ENCODE data around the gene CFAP54. TPM values are rescaled to one million over a fixed set of nuclear protein-coding genes. Genes with fewer than 3 reads are reported as not detected.

Gene CFAP54
- total RNA-seq, 3 donors from 2014 or later = 0.43 to 1.9 (median 0.82) TPM

DNA sequence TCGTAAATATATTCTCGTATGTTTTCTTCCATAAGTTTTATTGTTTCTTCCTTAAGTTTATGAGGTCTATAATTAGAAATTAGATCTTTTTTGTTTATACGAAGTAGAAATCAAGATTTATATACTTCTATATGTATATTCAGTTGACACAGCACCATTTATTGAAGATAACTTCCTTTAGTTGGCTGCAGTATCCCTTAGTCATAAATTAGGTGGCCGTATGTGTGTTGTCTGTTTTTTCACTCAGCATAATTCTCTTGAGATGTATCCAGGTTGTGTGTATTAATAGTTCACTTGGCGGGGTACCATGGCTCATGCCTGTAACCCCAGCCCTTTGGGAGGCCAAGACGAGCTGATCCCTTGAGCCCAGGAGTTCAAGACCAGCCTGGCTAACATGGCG is 40.5 kb downstream of the CFAP54 start:
- TF ChIP-seq, protein P1, sequence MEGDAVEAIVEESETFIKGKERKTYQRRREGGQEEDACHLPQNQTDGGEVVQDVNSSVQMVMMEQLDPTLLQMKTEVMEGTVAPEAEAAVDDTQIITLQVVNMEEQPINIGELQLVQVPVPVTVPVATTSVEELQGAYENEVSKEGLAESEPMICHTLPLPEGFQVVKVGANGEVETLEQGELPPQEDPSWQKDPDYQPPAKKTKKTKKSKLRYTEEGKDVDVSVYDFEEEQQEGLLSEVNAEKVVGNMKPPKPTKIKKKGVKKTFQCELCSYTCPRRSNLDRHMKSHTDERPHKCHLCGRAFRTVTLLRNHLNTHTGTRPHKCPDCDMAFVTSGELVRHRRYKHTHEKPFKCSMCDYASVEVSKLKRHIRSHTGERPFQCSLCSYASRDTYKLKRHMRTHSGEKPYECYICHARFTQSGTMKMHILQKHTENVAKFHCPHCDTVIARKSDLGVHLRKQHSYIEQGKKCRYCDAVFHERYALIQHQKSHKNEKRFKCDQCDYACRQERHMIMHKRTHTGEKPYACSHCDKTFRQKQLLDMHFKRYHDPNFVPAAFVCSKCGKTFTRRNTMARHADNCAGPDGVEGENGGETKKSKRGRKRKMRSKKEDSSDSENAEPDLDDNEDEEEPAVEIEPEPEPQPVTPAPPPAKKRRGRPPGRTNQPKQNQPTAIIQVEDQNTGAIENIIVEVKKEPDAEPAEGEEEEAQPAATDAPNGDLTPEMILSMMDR (IDR thresholded peaks at IDR 0.05) = no peak
- ATAC-seq = no peak
- no peaks in the 10 kb centered on the region for H3K4me1 ChIP-seq (ENCODE audit: low read depth)
- DNase-seq = no peak
- intact Hi-C loops (cut with DNase I, micrococcal nuclease) = no loop called here
- H3K4me3 ChIP-seq = no peak overlapping the region
- H3K36me3 ChIP-seq (ENCODE audit: low read depth) = no peaks in the 10 kb centered on the region
- H3K9me3 ChIP-seq = no peaks in the 10 kb centered on the region

DNA sequence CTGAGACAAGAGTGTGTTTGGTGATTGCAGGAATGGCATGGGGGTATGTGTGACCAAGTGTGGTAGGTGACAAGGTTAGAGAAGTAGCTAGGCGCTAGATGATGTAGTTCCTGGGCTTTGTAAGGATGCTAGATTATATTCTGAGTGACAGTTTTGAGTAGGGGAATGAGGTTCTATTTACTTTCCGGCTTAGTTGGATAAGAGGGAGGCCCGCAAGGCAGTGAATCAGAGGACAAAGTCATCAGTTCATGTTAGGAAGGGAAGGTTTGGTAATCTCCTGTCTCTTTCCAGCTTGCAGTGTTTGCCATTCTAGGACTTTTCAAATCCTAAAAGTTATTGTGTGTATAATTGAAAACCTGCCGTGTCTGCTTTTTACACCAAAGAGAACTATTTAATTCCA is 45.0 kb downstream of the CFAP54 start:
- intact Hi-C loops (cut with DNase I, micrococcal nuclease) = no loop called here
- no peak for DNase-seq
- TF ChIP-seq, protein P1 (IDR thresholded peaks at IDR 0.05) = no peak

DNA sequence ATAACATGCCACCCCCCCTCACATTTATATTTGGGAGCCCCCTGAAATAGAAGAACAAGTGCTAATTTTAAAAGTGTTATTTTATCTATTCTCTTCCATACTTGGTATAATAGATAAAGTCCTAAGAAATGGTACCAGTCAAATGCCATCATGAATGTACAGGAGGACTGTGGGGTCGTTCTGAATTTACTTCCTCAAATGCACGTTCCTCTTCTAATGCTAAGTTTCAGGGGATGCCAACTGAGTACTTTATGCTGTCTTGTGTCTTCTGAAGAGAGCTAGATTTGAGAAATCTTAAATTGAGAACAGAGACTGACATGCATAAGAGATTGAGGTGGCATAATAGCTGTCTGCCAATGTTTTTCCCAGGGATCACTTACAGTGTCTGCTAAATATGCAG is 59.0 kb downstream of the CFAP54 start:
- ATAC-seq (no peak), DNase-seq (no peak)
- Histone ChIP-seq H3K4me1 (ENCODE audit: low read depth) (no peaks in the 10 kb centered on the region), H3K9me3 (no peaks in the 10 kb centered on the region), H3K4me3 (no peak overlapping the region), H3K36me3 (ENCODE audit: low read depth) (no peaks in the 10 kb centered on the region)
- intact Hi-C loops (cut with DNase I, micrococcal nuclease) = no loop called here
- TF ChIP-seq, protein P1 (IDR thresholded peaks at IDR 0.05) = no peak

More for the DNA sequence above, 45.0 kb downstream of the CFAP54 start:
- no peak overlapping the region for H3K4me3 ChIP-seq
- no peaks in the 10 kb centered on the region for H3K4me1 ChIP-seq (ENCODE audit: low read depth)
- ATAC-seq = no peak
- no peaks in the 10 kb centered on the region for H3K9me3 ChIP-seq
- no peaks in the 10 kb centered on the region for H3K36me3 ChIP-seq (ENCODE audit: low read depth)

DNA sequence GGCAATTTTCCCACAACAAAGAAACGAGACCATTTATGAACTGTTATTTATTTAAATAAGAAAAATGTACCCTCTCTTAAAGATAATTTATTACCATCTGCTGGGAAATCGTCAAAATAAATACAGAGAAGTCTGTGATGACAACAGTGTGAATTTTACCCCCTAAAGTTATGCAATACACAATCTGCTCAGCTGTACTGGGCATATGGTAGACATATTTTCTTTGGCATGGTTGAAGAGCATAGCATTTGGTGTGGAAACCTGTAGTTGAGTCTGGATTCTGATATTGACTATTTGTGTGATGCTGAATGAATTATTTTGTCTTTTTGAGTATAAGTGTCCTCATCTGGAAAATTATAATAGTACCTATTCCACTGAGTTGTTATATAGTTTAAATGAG is 60.0 kb downstream of the CFAP54 start:
- Histone ChIP-seq H3K9me3 (no peaks in the 10 kb centered on the region), H3K4me3 (no peak overlapping the region), H3K4me1 (ENCODE audit: low read depth) (no peaks in the 10 kb centered on the region), H3K36me3 (ENCODE audit: low read depth) (no peaks in the 10 kb centered on the region)
- no peak for DNase-seq
- ATAC-seq = no peak
- intact Hi-C loops (cut with DNase I, micrococcal nuclease) = no loop called here
- TF ChIP-seq, protein P1 (IDR thresholded peaks at IDR 0.05) = no peak

DNA sequence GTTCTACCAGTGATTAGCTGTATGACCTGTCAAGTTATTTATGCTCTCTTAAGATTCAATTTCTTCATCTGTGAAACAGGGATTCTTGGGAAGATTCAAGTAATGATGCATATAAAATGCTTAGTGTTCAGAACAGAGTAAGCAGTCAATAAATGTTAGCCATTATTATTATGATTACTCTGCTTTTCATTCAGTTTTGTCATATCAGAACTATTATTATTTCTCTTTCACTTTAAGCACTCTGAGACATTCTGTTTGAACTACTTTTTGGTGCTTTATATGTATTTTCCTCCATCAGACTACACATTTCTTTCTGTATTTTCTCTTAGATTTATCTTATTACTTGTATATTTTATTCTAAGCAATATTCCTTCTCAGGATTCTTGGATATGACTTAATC is 81.2 kb downstream of the CFAP54 start:
- Histone ChIP-seq H3K4me1 (ENCODE audit: low read depth) (no peaks in the 10 kb centered on the region), H3K4me3 (no peak overlapping the region), H3K9me3 (no peaks in the 10 kb centered on the region), H3K36me3 (ENCODE audit: low read depth) (no peaks in the 10 kb centered on the region)
- DNase-seq (no peak), ATAC-seq (no peak)
- TF ChIP-seq, protein P1 (IDR thresholded peaks at IDR 0.05) = no peak
- intact Hi-C loops (cut with DNase I, micrococcal nuclease) = loop anchor here in 1 of 2 donors (10.0 kb wide), 1 partner anchor 734 kb away; no protein-coding TSS in a partner anchor

Data from mucosa of descending colon (tissue), 3 donors.